Fibroblast of skin of back (primary cell): ENCODE measurements around the gene NRSN1. TPM values are rescaled to one million over a fixed set of nuclear protein-coding genes. Genes with fewer than 3 reads are reported as not detected.

Source experiments
- DNase-seq: peaks from one replicate; pipeline ENCODE4 v3.0.0-alpha.2; 2013
- polyA plus RNA-seq, 2 experiments: library from polyadenylated mRNA; unstranded; fragments of 120-200 nt; gene quantifications; one replicate each; pipeline ENCODE4 v1.2.1, GENCODE V29; 2013; ENCODE audit not compliant: insufficient read length in 2 of 2

Gene NRSN1, protein sequence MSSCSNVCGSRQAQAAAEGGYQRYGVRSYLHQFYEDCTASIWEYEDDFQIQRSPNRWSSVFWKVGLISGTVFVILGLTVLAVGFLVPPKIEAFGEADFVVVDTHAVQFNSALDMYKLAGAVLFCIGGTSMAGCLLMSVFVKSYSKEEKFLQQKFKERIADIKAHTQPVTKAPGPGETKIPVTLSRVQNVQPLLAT
- not detected for polyA plus RNA-seq (2013, experiment 1 of 2; ENCODE audit: insufficient read length)
- polyA plus RNA-seq (2013, experiment 2 of 2; ENCODE audit: insufficient read length), result not detected

DNA sequence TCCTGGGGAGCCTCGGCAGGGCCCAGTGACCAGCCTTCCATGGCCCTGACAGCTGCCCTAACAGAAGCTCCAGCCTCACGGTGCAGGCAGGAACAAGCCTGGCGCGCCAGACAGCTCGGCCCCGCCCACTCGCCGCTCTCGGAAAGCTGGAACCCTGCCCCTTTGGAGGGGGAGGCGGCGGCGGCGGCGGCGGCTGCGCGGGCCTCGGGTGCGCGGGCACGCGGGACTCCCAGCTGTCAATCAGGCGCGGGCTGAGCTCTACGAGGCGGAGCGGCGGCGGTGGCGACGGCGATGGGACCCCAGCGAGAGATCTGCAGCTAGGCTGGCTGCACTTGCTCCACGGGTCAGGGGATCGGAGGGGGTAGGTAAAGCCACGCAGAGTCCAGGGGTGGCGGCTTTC lies at the start of gene NRSN1:
Gene NRSN1, plus strand, starts transcription at position 236 of the 400 bp plus-strand sequence. CDS start 8,113 bp downstream, outside the sequence.
- DNase-seq, result no peak

DNA sequence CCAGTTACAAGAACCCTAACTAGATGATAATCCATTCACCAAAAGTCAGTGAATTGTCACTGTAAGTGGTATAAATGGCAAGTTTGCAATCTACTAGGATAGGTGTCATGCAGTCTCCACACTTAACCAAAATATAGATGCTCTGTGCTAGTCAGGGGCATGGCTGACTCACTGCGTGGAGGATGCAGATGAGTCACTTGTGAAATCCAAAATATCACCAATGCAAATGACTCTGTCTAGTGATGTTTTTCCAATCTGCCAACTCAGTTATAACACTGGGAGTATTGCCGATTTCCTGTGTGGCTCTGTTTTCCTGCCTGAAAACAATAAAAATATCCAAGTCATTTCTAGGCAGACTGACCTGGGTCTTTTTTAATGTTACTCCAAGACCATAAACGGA lies 47.8 kb upstream of the NRSN1 start:
- DNase-seq, result peak; percentile 10

GRCh38 chr6:24079076-24079475 lies 46.9 kb upstream of the NRSN1 start:
- no peak for DNase-seq

DNA sequence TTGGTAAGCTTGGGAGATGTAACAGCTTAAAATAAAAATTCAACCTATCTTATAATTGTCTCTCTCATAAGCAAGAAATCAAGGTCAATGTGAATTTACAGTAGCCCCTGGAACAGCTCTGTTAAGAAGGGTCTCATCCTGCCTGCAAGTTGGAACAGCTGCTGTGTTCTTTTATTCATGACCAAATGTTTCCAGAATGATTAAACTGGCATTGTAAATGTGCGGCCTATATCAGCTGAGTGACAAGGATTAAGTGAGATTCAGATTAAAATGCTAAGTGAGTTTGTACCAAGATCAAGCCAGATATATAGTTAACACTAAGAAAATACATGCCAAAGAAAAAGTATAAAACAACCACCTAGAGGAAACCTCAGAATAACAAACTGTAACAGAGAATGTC lies 45.3 kb upstream of the NRSN1 start:
- DNase-seq, result no peak

GRCh38 chr6:24089736-24090135 lies 36.3 kb upstream of the NRSN1 start:
- no peak for DNase-seq

DNA sequence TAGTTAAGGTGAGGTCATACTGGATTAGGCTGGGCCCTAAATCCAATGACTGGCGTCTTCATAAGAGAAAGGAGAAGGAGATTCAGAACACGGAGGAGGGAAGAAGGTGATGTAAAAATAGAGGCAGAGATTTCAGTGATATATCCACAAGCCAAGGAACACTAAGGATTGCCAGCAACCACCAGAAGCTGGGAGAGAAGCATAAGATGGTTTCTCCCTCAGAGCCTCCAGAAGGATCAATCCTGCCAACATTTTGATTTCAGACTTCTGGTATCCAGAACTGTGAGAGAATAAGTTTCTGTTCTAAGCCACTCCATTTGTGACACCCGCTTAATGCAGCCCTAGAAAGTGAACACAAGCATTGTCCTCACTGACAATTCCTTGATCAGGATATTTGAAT lies 33.6 kb upstream of the NRSN1 start:
- no peak for DNase-seq

- DNase-seq, result no peak
Measured at GRCh38 chr6:24093381-24093780, 32.6 kb upstream of the NRSN1 start.

GRCh38 chr6:24099181-24099580 lies 26.8 kb upstream of the NRSN1 start:
- DNase-seq, result no peak

DNA sequence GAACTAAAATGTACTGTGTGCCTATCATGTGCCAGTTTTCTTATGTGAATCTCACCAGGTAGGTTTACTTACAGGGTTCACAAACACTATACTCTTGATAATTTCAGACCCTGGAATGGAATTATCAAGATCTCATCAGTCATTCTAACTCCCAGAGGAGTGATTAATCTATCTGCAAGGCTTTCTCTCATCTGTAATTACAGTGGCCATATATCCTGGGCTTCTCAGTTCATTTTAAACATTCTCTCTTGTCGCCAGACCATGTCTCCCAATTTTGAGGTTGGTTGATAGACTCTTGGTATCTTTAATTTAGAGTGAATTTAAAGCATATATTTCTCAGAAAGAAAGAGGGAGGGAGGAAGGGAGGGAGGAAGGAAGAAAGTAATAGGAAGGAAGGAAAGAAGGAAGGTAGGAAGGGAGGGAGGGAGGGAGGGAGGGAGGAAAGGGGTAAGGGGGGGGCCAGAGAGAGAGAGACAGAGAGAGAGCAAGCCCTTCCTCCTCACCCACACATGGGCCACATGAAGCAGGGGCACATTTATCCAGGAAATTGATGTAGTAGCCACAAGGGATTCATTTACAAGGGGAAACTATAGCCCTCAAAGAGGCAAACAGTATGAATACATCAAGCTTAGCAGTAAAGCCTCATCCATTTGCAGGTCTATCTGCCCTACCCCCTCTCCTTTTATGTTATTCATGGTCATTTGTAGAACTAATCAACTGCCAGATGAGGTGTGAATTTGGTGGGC lies 25.8 kb upstream of the NRSN1 start:
- DNase-seq, result no peak

DNA sequence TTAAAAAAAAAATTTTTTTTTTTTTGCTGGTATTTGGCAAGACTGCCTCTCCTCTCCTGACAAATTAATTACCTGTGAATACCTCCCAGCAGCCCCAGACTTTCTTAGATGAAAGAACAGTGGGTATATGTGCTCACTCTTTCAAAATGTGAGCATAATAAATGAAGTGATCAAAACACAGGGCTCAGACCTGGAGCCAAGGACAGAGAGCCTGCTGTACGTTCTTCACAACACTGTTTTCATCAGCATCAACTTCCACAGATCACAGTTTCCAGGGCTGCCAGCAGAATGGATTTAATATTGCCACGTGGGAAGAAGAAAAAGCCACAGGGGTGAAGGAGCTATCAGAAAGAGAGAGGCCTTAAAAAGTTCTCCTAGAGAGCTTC lies 25.3 kb upstream of the NRSN1 start:
- DNase-seq, result no peak

- no peak for DNase-seq
Measured at GRCh38 chr6:24105191-24105590, 20.8 kb upstream of the NRSN1 start.

DNA sequence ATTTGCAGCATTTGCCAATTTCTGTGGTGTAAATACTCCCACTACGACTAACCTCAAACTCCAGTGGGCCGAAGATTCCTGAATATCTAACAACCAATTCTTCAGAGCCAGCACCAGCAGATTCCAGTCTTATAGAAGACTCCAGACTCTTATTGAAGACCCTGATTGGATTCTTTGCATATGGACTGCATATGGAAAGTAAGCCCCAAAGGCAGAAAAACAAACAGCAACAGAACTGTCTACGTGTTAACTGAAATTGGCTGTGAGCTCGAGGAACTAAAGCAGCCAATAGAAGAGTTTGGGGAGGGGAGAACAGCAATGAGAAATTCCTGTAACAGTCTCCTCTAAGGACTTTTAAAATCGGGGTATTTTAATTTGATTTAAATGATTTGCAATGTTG lies 19.7 kb upstream of the NRSN1 start:
- DNase-seq, result no peak

DNA sequence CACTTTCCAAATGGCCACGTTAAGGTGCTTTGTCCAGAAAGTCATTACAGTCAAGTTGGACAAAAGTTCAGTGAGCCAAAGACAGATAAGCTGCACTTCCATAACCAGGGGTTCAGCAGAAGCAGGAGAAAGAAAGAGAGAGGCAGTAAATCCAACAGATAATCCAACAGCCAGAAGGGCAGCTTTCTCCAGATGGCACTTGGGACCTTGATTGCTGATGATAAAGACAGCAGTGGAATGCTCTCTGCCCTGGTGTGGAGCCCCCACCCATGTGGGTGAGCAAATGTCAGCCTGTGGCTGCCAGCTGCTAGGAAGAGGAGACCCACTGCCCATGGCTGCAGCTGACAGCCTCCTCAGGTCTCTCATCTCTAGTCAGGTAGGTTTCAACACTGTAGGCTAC lies 18.7 kb upstream of the NRSN1 start:
- DNase-seq, result no peak

GRCh38 chr6:24108056-24108455 lies 18.0 kb upstream of the NRSN1 start:
- no peak for DNase-seq

GRCh38 chr6:24110417-24110816 lies 15.6 kb upstream of the NRSN1 start:
- no peak for DNase-seq

DNA sequence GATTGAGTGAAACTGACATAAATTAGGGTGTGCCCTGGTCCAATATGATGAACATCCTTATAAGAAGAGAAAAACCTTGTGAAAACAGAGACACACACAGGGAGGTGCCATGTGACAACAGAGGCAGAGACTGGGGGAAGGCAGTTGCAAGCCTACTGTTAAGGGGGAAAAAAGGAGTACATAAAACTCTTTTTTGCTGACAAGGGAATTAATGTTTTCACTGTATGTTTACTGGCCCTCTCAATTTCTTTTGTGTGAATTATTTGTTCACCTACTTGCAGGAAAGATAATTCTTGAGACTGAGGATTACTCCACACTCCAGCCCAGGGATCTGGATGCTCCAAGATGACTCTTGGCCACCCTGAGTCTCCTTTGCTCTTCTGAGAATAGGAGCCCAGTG lies 12.1 kb upstream of the NRSN1 start:
- DNase-seq, result no peak

GRCh38 chr6:24117021-24117420 lies 9.0 kb upstream of the NRSN1 start:
- DNase-seq, result no peak

DNA sequence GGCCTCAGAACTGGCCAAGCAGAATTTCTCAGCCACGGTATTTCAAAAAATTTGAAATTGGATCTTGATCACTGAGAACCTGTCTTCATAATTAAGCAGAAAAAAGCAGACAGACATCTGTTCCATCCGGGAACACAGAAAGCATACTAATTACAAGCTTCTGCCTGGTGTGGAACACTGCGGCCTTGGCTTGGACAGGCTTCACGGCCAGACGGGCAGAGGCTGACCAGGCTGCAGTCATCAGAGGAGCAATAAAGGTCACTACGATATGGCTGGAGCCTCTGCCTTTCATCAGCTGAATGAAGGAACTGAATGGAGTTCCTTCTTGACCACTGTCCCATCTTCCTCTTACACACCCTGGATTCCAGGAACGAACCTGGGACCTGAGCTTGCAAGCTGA lies 3.9 kb upstream of the NRSN1 start:
- no peak for DNase-seq

GRCh38 chr6:24126586-24127192 lies 674 bp downstream of the NRSN1 start:
- peak; percentile 55 for DNase-seq

GRCh38 chr6:24127316-24127715 lies 1.3 kb downstream of the NRSN1 start:
- DNase-seq, result no peak

GRCh38 chr6:24131751-24132150 lies 5.7 kb downstream of the NRSN1 start:
- no peak for DNase-seq

DNA sequence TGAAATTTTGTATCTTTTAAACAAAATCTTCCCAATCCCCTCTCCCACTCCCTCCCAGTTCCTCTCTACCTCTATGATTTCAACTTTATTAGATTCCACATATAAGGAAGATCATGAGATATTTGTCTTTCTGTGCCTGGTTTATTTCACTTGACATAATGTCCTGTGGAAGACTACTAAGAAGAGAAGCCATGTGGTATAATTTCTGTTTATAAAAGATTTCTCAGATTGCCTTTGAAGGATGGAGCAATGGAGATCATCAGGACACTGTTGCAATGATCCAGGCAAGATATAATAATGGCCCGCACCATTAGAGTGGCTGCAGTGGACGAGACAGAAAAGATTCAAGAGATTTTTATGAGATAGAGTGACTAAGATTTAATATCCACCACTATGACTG lies 13.1 kb downstream of the NRSN1 start:
- no peak for DNase-seq

DNA sequence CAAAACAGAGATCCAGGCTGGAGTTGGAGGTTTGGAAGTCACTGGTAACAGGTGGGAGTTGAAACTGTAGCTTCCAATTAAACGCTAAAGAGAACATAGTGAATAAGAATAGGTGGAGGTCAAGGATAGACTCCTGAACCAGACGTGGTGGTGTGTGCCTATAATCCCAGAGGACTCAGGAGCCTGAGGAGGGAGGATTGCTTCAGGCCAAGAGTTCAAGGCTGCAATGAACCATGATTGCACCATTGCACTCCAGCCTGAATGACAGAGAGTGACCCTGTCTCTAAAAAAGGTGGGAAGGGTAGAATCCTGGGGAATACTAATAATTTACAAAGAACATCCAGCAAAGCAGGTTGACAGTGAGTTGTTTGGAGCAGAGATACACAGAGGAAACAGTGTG lies 13.6 kb downstream of the NRSN1 start:
- no peak for DNase-seq

GRCh38 chr6:24140591-24140990 lies 14.6 kb downstream of the NRSN1 start:
- DNase-seq, result no peak
